NCI-H1694 treated with DMSO at 0.1 percent for 48 hours (cell line): ENCODE results near the gene MOB1A.
"Not testable (repeated sequence)": the region's sequence is repeated elsewhere in the genome, so short reads cannot be mapped to it uniquely, and the experiment has no call there.

Experiments used
- DNase-seq: peaks from one replicate; lab custom pipeline; 2025; lab: John Stamatoyannopoulos, UW

MOB1A gene

DNA sequence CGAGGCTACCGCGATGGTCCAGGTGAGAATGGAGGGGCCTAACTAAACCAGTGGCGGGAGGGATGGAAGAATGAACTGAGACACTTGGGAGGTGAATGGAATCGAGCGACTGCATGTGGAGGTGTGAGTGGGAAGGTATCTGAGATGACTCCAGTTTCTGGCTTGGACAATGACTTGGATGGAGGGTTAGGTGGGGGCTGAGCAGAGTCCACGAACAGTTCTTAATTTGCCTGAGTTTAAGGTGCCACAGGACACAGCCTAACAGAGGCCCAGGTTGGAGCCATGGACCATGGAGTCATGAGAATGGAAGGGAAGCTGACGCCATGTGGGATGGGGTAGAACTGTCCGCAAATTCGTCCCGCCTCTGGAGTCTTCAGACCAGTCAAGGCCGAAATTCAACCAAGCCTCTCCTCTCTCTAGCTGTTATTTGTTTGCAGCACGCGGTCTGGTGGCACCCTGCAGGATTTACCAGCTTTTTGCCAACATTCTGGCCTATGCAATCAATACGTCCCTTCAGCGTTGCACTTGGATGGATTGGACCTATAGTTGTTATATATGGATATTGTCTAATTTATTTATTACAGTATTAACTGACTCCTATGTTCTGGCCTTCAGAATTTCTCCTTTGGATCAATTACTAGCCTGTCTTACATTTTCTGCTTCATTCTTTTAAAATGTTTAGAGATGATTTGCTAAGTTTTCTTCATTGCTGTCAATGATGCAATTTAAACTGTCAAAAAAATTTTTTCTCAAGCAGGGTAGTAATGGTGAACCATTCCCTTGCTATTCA is 30.0 kb downstream of the MOB1A start:
- DNase-seq, result no peak

- DNase-seq, result peak; percentile 58
Observed at GRCh38 chr2:74147727-74148456, 30.8 kb downstream of the MOB1A start, which contains the start of gene BOLA3. Gene BOLA3 (minus strand): TSS chr2:74147912. CDS start chr2:74147874, 38 bp downstream.

- peak; percentile 16 for DNase-seq
Observed at GRCh38 chr2:74146929-74147726, 31.6 kb downstream of the MOB1A start.

DNA sequence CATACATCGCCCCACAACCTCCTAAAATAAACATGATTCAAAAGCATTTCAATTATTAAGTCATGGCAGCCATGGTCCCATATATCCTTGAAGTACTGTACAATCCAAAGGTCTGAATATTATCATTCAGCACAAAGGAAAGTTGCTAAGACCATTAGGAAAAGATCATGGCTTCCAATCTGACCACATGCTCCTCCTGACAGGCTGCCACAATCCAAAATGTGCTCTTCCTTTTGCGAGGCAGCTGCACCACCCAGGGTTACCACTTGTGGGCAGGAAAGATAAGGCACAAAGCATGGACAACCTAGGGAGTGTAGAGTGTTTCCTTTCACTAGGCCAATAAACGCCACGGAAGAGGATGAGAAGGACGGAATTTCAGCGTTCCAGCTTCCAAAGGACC is 36.3 kb downstream of the MOB1A start:
- peak; percentile 15 for DNase-seq

- DNase-seq, result no peak
Observed at GRCh38 chr2:74138600-74139323, 39.9 kb downstream of the MOB1A start.

DNA sequence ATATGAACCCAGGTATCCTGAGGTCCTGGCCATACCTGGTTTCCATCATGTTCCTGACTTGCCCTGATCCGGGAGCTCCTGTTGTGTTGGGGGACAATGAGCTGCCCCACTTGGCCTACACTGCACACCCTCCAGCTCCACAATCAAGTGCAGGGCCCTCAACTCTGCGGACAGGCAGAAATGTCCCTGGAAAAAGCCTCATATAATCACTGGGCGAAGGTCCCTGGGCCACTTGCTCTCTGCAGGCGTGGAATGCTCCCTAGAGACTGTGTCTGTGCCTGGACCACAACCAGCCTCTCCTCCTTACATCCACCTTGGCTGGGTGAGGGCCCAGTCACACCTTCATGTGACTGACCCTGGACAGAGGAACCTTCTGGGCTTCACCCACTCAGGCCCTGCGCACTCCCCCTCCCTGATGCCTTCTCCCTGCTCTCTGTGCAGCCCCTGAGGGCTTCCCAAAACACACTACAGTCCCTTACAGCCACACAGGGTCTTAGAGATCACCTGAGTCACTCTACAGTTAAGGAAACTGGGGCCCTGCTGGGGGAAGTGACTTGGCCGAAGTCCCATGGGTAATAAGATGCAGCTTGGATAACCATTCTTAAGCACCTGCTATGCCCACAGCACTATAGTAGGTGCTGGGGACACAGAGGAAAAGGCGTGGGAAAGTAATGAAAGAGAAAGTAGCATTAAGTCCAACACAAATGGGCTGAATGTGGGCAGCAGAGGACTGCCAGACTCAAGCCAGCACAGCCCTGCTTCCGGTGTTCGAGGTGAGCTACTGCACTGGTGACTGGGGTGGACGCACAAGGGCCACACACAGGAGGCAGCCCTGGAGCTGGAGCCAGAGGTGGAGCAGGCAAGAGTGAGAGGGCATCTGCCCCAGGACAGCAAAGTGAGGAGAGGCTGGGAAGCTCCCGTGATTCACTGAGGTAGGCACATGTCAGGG is 40.8 kb downstream of the MOB1A start:
- DNase-seq, result no peak

GRCh38 chr2:74131901-74132300 is 46.8 kb downstream of the MOB1A start:
- no peak for DNase-seq

GRCh38 chr2:74130211-74130995 is 48.3 kb downstream of the MOB1A start:
- no peak for DNase-seq

GRCh38 chr2:74128206-74128605 is 50.5 kb downstream of the MOB1A start:
- no peak for DNase-seq

GRCh38 chr2:74123955-74124354 is 54.7 kb downstream of the MOB1A start:
- DNase-seq, result not testable (repeated sequence)

GRCh38 chr2:74121846-74122245 is 56.8 kb downstream of the MOB1A start:
- not testable (repeated sequence) for DNase-seq

GRCh38 chr2:74119912-74120825 is 58.5 kb downstream of the MOB1A start:
- DNase-seq, result peak; percentile 85

- DNase-seq, result peak; percentile 17
Observed at GRCh38 chr2:74119339-74119738, 59.3 kb downstream of the MOB1A start.

DNA sequence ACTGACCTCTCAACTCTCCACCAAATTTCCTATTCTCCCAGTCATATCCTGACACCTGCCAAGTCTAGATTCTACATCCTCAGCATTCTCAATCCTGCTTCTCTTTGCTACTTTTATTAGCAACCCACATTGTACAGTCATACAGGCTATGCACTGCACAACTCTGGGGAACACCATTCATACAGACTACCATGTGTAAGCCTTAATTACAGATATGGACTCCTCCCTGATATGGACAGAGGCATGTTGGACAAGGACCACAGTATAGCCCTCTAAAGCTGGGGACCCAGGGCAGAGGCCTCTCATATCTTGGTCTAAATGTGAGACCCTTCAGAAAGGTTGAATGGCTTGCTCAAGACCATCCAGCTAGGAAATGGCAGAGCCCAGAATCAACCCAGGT is 67.3 kb downstream of the MOB1A start:
- no peak for DNase-seq

GRCh38 chr2:74110537-74110936 is 68.1 kb downstream of the MOB1A start:
- no peak for DNase-seq

DNA sequence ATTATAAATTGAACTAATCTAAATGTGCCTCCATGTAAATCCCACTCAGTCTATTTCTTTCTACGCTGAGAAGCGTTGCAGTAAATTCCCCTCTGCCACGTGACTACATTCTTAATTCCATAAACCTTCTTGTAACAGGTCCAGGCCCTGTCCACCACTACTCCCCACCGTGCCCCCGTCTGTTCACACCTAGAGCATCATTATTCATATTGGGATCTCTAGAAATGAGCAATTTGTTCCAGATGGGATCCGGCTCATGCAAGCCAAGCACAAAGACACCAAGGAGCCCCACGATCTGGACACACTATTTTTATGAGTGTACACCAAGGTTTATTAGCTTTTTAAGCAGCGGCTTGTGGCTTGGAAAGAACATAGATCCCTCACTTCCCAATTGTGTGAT is 69.1 kb downstream of the MOB1A start:
- no peak for DNase-seq

- no peak for DNase-seq
Observed at GRCh38 chr2:74107071-74107470, 71.6 kb downstream of the MOB1A start.

- no peak for DNase-seq
Observed at GRCh38 chr2:74105413-74105812, 73.3 kb downstream of the MOB1A start.

DNA sequence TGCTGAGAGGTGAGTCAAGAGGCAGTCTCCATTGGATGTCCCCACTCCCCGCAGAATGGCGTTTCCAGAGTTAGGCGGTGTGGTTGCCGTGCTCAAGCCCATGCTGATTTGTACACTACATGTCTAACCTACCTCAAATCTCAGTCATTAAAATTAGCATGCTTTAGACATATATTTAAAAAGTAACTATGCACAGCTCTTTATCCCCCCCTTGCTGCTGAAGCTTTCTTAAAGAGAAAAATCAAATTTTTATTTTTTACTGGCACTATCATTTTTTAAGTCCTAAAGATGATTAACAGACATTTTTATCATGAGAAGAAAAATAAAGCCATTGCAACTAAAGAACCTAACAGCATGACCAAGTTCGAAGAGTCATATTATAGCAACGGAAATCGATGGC is 73.8 kb downstream of the MOB1A start:
- no peak for DNase-seq
